SHP77 (cell line): ENCODE results near the gene ALLC.
"Not testable (repeated sequence)": the region's sequence is repeated elsewhere in the genome, so short reads cannot be mapped to it uniquely, and the experiment has no call there.

Source experiments
- DNase-seq, 2 experiments: peaks; one replicate each; lab custom pipeline; 2025; lab: John Stamatoyannopoulos, UW

Gene ALLC

DNA sequence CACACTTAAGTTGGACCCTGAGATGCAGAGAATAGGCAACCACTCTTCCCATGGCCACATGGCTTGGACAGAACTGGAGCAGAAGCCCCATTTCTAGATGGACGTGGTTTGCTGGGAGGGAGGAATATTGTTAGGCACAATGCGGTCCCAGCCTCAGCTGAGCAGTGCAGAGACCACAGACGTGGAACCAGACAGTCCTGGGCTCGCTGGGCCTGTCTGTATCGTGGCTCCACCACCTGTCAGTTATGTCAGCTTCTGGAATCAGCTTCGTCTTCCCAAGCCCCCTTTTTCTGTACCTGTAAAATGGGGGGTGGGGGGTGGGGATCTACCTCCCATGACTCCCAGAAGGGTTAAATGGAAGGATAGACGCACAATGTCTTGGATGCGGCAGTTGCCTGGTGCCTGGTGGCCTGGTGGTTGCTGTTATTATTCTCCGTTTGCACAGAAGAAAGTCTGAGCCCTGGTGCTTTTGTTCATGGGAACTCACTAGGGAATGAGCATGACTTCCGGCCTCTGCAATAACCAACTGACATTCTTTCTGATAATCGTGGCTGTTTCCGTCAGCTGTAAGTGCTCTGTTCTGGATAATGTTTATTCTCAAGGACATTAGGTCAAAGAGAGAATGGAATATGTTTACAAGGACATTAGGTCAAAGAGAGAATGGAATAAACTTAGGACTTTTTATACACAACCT lies 31.7 kb upstream of the ALLC start:
- no peak for DNase-seq

DNA sequence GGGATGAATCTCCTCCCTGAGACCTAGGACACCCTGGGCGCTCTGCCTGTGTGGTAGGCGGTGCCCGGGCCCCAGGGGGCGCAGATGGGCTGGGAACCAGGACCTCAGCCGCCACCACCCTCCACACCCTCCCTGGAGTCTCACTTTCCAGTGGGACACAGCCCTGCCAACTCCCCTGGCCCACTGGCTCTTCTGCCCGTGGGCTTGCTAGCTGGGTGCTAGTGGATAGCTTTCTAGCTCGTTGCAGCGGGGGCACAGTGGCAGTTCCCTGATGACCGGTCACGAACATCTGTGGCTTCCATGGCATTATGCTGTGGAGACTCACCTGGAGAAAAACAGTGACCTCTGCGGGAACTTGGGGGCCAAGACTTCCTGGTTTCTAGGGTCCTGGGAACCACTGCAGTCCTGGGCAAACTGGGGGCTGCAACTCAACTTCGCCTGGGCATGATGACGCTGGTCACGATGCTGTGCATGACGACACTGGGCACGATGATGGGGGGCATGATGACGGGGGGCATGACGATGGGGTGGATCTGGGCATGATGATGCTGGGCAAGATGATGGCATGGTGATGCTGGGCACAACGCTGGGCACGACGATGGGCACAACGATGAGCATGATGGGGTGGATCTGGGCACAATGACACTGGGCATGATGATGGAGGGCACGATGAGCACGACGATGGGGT lies 31.0 kb upstream of the ALLC start:
- DNase-seq = no peak

DNA sequence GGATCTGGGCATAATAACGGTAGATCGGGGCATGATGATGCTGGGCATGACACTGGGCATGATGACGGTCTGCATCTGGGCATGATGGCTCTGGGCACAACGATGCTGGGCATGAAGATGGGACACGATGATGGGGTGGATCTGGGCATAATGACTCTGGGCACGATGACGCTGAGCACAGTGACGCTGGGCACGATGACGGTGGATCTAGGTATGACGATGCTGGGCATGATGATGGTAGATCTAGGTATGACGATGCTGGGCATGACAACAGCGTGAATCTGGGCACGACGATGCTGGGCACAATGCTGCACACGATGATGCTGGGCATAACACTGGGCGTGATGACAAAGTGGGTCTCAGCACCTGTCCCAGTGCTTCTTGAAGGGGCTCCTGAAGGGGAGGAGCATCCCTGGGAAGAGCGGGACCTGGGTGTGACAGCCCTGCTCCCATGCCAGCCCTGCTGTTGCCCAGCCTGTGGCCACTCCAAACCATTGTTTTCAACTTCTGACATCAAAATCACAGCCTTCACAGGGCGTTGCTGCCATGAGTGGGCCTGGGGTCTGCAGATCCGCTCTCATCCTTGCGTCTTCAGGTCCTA lies 30.4 kb upstream of the ALLC start:
- DNase-seq = no peak

DNA sequence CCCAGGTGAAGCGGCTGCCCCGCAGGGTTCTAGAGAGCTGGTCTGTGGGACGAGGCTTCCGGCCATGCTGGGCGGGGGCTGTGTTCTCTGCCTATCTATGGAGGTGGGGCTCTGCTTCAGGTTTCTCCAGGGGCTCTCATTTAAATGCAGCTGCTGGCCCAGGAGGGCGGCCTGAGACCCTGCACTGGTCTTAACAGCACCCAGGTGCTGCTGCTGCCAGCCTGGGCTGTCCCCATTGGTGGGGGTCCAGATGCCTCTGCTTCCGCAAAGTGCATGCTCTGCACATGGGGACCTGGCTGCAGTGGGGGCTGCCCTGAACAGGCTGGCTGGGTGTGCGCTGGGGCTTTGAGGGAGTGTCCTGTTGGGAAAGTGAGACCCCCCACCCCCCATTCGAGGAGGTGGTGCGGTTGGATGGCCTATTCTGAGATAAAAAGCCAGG lies 29.7 kb upstream of the ALLC start:
- DNase-seq = no peak

DNA sequence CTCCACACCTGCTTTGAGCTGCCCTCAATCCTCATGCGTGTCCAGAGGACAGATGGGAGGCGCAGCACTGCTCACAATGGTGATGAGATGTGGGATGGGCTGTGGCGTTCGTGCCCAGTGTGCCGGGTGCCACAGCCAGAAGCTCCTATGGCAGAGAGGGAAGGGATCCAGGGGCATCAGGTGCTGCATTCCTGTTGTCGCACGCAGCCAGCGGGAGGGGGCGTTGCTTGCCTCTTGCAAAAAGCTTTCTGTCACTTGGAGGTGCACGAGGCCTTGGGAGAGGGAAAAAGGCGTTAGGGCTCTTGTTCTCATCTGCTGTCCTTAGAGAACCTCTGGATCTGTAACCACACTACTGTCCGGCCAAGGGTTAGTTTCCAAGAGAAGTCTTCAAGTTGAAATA lies 29.2 kb upstream of the ALLC start:
- peak; percentile 23 to 62 for DNase-seq

DNA sequence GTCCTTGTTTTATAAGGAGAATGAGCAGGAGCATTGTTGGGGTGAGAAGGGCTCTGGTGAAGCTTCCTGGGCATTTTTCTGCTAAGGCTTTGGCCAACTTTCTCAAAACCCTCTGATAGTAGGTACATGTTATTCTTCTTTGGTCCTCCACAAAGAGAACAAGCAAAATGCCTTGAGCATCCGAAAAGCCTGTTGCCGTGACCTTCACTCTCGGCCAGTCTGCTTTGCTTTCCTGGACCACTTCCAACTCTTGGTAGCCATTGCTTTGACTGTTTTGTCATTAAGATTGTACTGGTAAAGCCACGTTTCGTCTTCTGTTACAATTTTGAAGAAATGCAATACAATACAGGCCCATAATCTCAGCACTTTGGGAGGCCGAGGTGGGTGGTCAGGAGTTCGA lies 27.4 kb upstream of the ALLC start:
- no peak for DNase-seq

DNA sequence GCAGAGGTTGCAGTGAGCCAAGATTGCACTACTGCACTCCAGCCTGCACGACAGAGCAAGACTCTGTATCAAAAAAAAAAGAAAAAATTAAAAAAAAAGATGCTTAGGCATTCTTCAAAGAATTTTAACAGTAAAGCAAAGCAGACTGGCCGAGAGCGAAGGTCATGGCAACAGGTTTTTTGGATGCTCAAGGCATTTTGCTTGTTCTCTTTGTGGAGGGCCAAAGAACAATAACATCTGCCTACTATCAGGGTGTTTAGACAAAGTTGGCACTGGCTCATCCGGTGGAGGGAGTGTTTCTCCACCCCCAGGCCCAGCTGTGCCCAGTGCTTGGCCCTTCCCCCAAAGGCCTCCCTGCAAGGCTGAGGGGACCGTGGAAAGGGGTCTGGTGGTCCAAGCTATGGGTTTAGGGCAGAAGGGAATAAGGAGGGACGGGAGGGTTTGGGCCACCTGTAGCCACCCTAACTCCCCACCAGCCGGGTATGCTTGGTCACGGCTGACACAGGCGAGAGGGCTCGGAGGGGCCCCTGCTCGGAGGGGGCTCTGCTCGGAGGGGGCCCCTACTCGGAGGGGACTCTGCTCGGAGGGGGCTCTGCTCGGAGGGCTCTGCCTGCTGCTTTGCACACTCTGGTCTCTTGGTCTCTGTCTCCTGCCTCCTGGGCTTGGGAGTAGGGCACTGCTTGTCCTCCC lies 26.7 kb upstream of the ALLC start:
- no peak for DNase-seq

DNA sequence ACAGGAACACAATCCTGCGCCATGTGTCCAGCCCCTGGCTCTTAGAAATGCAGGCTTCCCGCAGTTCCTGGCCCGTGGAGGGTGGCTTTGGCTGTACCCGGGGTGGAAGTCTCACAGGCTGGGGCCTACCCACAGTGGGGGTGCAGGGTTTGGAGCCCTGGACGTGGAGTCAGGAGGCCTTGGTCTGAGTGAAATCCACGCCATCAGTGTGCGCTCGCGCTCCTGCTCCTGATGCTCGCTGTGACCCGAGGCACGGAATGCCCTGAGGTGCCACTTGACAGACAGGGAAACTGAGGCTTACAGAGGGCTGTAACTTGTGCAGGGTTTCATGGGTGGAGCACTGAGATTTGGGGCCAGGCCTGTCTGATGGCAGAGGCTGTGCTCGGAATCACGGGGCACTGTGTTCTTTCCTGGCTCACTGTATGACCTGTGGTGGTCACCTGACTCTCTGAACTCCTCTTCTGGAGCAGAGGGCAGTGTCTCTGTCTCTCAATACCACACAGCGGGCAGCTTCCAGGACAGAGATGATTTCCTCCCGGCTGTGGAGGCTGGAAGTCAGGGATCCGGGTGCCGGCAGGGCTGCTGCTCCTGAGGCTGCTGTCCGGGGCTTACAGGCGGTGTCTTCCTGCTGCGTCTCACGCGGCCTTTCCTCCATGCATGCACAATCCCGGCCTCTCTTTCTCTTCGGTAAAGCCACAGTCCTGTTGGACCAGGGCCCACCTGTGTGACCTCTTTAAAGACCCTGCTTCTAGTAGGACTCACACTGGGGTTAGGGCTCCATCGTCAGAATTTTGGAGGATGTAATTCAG lies 25.9 kb upstream of the ALLC start:
- DNase-seq = no peak

DNA sequence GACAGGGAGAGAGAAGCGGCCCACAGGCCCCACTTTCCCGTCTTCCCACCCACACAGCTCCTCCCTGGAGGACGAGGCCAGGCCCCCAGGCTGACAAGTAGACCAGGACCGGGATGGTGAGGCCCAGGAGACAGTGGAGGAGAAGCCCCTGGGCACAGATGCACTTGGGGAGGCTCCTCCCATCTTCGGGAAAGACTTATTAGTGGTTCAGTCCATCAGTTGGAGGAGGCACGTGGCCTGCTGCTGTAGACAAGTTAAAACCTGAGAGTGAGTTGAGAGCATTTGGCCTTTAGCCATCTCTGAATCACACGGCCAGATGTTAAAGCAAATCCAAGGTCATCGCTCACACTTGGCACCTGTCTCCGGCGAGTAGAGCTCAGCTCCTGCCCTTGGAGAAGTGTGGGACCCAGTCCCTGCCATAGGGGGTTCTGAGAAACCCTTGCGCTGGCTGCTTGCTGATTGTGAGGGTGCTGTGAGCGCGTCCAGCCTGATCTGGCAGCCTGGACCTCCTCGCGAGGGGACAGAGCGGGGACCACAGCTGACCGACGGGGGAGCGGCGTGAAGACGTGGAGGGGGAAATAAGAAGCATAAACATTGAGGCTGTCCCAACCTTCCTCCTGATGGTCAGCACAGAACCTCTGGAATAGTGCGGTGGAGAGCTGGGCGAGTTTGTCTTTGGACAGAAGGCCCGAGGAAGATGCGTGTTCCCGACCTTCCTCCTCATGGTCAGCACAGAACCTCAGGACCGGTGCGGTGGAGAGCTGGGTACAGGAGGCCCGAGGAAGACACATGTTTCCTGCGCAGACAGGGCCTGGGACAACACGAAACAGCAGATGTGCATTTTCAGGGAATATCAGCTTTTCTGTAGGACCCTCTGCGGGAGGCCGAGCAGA lies 24.7 kb upstream of the ALLC start:
- DNase-seq = peak; percentile 69 to 82

DNA sequence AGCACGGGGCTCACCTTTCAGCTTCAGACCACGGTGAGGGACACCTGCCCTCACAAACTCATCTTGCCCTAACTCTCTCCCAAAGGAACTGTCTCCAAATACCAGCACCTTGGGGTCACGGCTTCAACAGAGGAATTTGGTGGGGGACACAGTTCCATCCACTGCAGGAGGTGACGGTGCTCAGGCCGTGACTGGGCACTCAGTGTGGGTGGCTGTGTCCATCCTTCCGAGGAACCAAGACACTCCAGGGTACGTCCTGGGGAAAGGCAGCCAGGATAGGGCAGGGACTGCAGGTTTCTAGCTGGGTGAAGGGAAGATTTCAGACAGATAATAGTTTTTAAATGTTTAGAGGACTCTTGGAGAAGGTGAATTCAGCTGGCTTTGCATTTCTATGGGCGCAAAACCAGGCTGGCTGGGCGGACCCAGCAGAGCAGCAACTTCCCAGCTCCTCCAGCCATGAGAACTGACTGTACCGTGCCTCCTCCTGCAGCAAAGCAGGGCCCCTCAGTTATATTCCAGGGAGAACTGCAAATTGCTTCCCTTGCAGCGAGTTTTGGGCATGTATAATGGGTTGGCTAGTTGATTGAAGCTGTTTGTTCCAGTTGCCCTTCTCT lies 23.9 kb upstream of the ALLC start:
- DNase-seq = no peak

DNA sequence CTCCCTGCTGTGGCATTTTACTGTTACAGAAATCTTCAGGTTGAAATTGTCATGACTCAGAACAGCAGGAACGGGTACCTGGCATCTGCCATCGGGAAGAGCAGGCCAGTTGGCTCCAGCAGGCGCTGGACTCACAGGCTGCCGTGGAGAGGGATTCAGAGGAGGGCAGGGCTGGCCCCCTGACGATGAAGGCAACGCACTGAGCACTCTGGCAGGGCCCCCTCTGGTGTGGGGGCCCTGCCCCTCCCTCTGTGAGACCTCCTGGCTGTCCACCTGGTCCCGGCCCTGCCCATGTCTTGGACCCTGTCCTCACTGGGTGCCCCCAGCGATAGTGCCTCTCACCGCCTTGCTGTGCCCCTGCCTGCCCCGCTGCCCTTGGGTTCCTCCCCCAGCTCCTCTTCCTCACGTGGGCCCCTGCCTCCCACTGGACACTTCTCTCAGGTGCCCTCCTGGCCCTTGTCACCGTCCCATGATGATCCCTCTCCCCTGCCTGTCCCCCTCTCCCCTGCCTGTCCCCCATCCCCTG lies 23.3 kb upstream of the ALLC start:
- no peak for DNase-seq

DNA sequence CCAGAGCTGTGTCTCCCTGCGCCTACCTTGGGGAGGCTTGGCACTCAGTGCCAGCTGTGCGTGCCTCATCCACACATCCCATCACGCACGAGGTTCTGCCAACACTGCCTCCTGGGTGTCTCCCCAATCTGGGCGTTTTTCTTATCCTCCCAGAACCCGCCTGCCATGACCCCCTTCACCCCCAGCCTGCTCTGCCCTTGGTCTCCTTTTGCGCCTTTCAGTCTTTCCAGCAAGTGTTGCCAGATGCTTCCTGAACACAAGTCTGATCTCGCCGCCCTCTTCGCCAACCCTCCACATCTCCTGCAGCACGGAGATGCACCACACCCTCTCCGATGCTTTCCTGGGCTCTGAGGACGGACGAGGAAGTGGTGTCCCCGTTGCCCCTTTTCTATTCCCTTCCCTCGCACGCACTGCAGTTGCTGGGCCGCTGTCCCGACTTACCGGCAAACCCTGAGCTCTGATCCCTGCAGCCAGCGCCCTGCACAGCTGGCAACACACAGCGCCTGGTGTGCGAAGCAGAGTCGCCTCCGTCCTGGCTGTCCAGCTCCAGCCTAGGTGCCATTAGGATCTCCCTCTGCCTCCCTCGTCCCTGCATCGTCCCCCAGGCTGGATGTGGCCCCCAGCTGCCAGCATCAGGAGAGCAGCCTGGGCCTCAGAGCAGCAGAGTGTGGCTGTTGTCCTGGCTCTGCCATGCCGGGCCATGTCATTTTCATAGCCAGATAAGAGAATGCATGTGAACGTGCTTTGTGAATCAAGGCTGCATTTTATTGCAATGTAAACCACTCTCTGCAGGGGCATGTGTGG lies 22.6 kb upstream of the ALLC start:
- no peak for DNase-seq

DNA sequence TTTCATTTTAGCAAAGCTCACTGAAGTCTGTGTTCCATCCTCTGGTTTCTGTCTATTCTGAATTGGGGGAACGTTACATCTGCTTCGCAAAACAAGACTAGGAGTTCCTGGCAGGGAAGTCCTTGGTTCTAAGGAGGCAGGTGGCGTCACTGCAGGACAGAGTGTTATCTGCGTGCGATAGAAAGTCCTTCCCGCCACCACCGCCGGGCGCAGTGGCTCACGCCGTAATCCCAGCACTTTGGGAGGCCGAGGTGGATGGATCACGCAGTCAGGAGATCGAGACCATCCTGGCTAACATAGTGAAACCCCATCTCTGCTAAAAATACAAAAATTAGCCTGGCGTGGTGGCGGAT lies 22.0 kb upstream of the ALLC start:
- not testable (repeated sequence) for DNase-seq

DNA sequence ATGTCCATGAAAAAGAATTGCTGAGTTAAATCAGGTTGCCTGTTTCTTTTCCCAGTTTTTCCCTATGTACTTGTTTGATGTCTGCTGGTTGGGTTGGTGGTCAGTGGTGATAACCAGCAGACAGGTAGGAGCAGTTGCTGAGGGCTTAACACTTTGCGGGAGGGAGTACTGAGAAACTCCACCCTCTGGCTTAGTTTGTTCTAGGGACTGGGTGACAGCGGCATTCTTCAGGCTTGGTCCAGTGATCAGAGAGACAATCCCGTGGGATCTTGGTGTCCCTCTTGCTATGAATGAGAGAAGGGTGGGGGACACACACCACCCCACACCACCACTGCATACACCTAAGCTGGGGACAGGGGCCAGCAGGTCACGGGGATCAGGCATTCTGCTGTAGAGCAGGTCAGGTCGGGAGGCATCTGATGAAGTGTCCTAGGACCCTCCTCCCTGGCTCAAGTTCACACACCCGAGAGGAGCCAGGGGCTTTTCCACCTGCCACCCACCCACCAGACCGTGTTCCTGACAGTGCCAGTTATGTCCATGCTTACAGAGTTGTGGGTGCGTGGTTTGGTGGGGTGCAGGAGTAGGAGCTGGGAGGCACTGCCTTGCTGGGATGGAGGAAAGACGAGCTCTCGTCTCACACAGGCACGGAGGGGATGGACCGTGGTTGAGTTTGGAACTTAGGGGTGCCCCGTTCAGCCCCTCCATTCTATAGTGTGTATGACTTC lies 21.3 kb upstream of the ALLC start:
- DNase-seq = no peak

DNA sequence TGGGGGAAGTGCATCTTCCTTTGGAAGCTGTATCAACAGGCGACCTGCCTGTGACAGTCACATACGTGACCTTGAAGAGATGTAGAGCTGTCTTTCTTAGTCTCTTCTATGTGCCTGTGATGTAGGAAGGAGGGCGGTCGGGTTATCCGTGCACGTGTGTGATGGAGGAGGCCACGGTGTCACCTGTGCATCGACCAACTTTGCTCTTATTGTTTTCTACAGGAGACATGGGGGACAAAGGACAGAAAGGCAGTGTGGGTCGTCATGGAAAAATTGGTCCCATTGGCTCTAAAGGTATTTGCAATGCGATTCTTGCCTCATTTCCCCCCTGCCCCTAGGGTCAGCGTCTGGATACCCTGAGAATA lies 20.7 kb upstream of the ALLC start:
- no peak for DNase-seq

DNA sequence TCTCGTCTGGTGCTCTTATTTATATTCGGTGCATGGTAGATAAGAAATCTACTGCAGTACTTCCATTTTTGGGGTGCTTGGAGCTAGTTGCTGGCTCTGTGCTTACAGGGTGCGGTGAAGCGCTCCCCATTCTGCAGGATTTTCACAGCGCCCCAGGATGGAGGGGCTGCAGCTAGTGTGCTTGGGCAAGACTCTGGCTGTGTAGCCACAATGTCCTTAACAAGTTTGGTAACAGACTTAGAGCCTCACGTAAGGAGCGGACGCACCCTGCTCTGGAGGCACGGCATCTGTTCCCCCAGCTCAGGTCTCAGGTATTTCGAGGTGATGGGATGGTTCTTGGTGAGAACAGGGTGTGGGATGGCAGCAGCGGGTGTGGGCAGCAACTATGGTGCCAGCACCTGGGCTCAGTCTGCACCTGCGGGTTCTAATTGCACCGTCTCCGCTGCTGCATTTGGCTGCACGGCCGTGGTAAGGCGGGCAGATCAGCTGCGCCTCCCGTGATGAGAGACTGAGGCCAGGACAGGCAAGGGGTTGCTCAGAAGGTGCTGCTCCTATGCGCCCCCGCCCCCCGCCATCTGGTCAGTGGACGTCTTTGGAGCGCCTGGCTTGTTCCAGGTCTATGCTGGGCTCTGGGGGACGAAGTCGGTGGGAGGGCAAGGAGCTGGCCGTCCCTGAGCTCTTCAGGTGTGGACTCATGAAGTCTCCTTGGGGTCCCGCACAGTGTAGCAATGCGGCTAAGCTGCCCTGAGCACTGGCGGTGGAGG lies 20.1 kb upstream of the ALLC start:
- no peak for DNase-seq

DNA sequence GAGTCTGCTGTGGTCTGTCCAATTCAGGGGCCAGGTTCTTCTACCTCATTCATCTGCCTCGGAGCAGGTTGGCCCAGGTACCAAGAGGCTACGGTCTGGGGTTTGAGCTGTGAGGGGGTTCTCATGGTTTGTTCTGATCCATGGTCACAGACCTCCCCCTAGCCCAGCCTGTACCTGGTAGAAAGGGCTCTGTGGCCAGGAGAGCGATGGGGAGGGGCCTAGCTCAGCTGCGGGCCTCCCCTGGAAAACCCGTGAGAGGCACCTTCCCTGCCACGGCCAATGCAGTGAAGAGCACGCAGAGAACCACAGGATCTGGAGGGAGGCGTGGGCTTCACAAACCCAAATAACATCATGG lies 19.6 kb upstream of the ALLC start:
- no peak for DNase-seq

DNA sequence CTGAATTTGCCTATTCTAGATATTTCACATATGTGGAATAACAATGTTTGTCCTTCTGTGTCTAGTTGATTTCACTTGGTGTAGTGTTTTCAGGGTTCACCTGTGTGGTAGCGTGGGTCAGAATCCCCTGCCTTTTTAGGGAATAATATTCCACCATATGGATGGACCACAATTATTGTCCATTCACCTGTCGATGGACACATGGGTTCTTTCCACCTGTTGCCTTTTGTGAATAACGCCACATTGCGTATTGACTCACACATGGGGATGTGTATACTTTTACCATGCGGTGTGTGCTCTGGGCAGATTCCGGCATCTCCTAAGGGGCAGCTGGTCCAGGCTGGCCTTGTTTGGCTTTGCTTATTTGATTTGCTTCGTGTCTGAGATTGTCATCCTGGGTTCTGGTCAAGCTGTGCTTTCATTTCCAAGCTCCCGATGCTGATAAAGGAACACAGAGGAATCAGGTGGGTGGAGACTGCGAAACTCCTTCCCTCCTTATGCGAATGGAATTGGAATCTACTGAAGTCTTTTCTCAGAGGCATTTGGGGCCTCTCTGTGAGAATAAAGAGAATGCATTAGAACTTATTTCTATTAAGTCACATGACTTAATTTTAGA lies 18.9 kb upstream of the ALLC start:
- peak; percentile 11 to 24 for DNase-seq
